HG02588 (cell line): ENCODE data around the gene CHSY1.
"Not testable (repeated sequence)": the region's sequence is repeated elsewhere in the genome, so short reads cannot be mapped to it uniquely, and the experiment has no call there.

Experiments
- ATAC-seq: cut with Tn5 transposase; IDR thresholded peaks from one replicate; pipeline ENCODE4 v1.9.1; 2021; ENCODE audit warnings: mild to moderate bottlenecking, moderate library complexity; ENCODE audit not compliant: unreplicated experiment

CHSY1 gene

DNA sequence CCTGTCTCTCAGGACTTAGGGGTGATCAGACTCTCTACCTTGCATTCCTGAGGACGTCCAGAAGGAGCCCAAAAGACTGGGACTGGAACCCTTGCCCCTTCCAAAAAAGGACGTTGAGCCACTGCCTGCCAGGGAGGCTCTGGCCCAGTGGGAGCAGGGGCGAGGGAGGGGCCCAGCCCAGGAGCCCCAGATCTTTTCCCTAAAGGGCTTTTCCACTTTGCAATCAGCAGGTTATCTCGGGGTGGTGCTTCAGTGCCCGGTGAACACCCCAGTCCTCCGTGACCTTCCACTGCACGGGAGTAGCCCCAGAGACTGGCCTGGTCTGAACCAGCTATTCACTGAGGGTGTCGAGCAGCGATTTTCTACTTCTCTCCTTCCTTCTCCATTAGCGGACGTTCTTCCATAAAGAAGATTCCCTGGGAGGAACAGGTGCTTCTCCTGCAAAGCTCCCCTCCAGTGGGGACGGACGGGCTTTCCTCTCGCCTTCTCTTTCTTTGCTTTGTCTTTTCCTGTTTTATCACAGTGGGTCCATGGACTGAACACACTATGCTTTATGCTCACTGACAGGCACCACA lies 113.7 kb downstream of the CHSY1 start:
- no peak for ATAC-seq

DNA sequence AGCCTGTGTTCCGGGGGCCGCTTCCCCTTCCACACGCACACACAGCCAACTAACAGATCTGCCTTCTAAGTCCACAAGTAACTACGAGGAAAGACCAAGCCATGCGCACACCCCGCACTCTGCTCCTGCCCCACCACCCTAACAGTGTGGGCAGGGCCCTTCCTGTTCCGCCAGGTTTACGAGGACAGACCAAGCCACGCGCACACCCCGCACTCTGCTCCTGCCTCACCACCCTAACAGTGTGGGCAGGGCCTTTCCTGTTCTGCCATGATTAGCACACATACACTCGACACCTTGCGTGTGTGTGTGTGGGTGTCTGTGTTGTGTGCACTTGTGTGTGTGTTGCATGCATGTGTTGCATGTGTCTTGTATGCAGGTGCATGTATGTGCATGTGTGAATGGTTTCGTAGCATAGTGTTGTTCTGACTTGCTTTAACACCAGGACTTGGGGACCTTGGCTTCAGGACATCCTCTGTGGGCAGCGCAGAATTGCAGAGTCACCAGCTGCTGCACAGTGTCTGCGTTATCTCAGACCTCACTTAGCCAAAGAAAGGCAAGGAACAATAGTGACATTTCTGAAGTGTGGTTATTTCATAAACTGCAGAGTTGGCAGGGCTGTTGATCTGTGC lies 114.4 kb downstream of the CHSY1 start:
- no peak for ATAC-seq

DNA sequence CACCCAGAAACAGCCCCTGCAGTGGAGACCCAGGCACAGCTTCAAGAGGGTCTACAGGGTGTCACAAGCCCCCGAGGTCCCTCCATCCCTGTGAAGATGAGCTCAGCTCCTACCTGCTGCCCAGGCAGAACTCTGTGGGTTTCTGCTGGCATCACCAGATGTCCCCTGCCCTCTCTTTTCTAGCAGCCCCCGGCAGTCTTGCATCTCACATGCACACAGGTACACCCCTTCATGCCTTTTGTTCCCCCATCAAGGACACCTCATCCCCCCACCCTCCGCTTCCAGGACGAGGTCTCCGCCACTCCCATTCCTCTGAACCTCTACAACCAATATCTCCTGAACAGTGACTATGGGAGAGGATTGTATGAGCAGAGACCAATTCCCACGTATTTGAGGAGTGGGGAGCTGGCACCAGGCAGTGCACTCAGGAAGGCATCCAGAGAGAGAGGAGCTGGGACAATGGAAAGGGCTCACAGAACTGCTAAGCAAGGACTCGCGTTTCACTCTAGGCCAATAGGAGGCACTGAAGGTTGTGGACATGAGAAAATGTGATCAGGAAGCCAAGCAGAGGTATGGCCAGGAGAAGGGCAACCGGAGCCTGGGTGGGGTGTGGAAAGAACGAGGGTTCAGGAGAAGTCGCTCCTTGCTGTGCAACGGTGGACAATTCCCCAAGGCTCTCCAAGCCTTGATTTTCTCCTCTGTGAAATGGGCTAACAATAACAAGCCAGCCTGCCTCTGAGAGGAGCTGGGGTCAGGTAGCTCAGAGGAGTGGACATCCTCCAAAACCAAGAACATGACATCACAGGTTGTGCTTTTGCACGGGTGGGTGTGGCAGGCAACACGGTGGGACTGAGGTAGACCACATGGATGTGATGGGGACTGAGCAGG lies 115.2 kb downstream of the CHSY1 start:
- ATAC-seq = no peak

DNA sequence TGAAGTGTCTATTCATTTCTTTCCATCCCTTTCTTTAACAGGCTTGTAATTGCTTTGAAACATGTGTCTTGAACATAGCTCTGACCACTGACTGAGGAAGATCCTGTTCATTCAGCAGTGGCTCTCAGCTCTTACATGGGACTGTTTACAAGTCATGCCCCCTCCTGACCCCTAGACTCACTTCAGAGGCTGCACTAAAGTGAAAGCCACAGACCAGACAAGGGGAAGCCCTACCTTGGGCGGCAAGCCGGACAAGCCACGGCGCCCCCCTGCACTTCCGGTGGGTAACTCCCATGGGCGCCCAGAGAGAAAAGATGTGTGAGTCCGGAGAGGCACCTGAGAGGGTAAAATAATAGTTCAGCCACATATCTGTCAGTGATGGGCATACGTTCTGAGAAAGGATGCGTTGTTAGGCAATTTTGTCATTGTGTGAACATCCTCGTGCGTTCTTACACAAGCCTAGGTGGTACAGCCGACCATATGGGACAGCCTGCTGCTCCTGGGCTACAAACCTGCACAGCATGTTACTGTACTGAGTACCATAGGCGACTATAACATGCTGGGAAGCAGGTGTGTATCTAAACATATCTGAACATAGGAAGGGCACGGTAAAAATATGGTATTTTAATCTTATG lies 116.2 kb downstream of the CHSY1 start:
- ATAC-seq = peak; percentile 74

DNA sequence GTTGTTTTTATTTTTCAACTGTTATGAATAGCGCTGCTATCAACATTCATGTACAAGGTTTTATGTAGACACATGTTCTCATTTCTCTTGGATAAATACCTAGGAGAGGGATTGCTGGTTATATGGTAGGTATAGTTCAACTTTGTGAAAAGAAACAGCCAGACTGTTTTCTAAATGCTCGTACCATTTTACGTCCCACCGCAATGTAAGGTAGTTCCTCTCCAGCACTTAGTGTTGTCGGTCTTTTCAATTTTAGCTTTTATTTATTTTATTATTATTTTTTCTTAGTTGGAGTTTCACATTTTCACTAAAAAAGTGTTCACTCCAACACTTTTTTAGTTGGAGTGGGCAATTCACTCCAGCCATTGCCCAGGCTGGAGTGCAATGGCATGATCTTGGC lies 117.1 kb downstream of the CHSY1 start:
- no peak for ATAC-seq

DNA sequence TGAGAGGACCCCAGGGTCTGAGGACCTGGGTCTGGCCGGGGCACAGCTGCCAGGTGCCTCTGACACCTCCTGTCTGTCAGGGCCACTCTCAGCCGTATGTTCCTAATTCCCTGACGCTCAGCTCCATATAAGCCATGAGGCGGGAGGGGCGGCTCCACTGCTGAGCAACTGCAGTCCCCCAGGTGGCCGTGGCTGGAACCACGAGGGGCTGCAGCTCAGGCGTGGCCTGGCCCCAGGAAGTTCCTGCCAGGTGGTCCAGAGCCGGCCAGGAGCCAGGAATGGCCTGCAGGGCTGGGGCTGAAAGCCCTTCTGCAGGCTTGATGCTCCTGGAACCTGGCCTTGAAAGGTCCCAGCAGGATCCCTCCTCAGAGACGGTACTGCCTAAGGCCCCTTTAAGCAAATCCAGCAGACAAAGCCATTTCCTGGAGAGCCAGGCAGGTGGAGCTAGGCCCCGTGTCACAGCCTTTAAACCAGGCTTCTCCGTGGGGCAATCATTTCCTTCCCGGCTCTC lies 118.0 kb downstream of the CHSY1 start:
- no peak for ATAC-seq

DNA sequence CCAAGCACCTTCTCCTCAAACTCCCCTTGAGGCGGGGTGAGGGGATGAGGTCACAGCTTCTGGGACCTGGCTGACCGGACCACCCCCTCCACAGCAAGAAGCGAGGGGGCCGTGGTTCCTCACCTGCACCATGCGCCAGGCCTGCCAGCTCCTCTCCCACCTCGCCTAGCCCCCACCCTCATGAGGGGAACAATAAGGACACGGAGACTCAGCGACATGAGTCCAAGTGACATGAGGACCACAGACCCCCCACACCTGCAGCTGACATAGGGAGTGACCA lies 118.7 kb downstream of the CHSY1 start:
- ATAC-seq = no peak

- no peak for ATAC-seq
Observed at GRCh38 chr15:101132390-101133180, 119.3 kb downstream of the CHSY1 start.

GRCh38 chr15:101131489-101132389 lies 120.1 kb downstream of the CHSY1 start:
- ATAC-seq = no peak

GRCh38 chr15:101129851-101130380 lies 121.9 kb downstream of the CHSY1 start:
- ATAC-seq = no peak

GRCh38 chr15:101128221-101129015 lies 123.4 kb downstream of the CHSY1 start:
- no peak for ATAC-seq

DNA sequence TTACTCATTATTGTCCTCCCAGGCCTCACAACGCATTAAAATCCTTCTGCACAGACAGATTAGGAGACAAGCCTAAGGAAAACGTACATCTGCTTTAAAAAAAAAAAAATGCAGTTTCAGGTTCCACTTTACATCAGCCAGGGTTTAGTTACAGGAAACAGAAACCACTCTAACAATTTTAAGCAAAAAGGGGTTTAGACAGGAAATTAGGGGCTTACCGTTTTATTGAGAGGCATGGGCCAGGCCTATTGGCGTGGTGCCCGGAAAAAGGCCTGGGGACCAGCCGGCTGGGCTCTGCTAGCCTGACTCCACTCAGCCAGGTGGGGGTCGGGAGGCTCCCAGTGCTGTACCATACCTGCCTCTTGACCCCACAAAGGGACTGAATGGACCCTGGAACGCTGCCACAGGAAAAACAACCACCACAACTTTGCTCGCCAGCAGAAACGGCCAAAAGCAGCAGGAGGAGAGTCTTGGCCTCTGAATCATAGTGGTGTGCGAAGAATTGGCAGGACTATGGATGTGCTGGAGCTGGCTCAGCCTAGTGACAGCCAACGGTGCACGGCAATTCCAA lies 124.3 kb downstream of the CHSY1 start:
- ATAC-seq = peak; percentile 80

DNA sequence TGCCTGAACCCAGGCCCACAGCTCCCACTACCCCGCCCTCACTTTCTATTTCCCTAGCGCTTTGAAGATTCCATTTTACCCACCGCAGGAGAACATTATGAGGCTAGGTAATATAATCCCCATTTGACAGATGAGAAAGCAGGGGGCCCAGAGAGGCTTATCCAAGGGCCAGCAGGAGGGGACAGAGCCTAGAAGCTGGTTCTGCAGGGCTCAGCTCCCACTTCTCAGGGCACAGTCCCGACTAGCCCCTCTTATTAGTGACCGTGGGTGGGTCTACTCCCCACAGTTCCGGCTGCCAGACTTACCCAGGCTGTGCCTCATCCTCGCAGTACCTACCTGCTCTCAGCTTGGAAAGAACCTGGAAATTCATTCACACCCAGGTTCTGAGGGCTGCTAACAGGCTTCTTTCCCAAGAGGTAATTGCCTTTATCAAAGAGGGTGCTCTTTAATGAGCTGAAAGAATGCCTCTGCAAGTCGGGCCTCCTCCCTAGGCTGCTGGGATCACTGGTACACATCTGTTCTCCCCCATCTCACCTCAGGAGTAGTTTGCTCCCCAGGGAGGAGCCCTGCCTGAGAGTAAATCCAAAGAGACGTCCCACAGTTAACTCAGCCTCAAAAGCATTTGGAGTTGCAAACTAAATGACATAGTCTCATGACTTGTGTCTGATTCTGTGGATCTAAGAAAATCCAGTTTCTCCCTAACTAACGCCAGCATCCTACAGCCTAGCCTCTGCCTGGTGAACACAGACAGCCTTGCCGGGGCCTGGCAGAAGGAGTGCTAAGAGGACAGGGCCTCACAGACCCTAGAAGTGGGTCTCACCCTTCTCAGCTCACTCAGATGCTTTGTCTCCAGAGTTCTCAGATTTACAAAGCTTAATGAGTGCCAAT lies 125.0 kb downstream of the CHSY1 start:
- peak; percentile 34 for ATAC-seq

GRCh38 chr15:101125881-101126428 lies 125.9 kb downstream of the CHSY1 start:
- not testable (repeated sequence) for ATAC-seq
